HepG2 (cell line): ENCODE results near the gene B3GNT7. TPM values are rescaled to one million over a fixed set of nuclear protein-coding genes. Genes with fewer than 3 reads are reported as not detected.

Experiments
- HCFC1 ChIP-seq: fragments of 150-350 bp; IDR thresholded peaks from 2 replicates; pipeline ENCODE4 v1.6.1; 2014; ENCODE audit warnings: low read depth, low read length
- HDAC1 ChIP-seq: sonication (generic); formaldehyde crosslinking; IDR thresholded peaks from 2 replicates; pipeline ENCODE4 v1.5.1; 2020; ENCODE audit warnings: mild to moderate bottlenecking, missing genetic modification reagents
- HOXA3 ChIP-seq: sonication (generic); formaldehyde crosslinking; IDR thresholded peaks from 2 replicates; pipeline ENCODE4 v1.5.0; 2020; ENCODE audit warnings: missing genetic modification reagents
- KAT8 ChIP-seq: IDR thresholded peaks from 2 replicates; pipeline ENCODE4 v1.6.1; 2016; ENCODE audit warnings: missing genetic modification reagents, missing compliant biosample characterization
- MBD4 ChIP-seq: IDR thresholded peaks from 2 replicates; pipeline ENCODE4 v1.6.1; 2012; ENCODE audit warnings: low read length, inconsistent platforms, borderline replicate concordance
- MTF1 ChIP-seq: sonication (generic); formaldehyde crosslinking; IDR thresholded peaks from 2 replicates; pipeline ENCODE4 v1.5.0; 2020; ENCODE audit warnings: missing genetic modification reagents
- NFYC ChIP-seq: IDR thresholded peaks from 2 replicates; pipeline ENCODE4 v1.6.1; 2016; ENCODE audit warnings: missing genetic modification reagents, missing compliant biosample characterization
- PAWR ChIP-seq: sonication (generic); formaldehyde crosslinking; IDR thresholded peaks from 2 replicates; pipeline ENCODE4 v1.4.0; 2020; ENCODE audit warnings: missing genetic modification reagents, mild to moderate bottlenecking, borderline replicate concordance
- PRMT3 ChIP-seq: sonication (generic); formaldehyde crosslinking; IDR thresholded peaks from 2 replicates; pipeline ENCODE4 v1.8.1; 2022; ENCODE audit warnings: low read depth, mild to moderate bottlenecking, moderate library complexity, missing genetic modification reagents, borderline replicate concordance
- RARG ChIP-seq: sonication (generic); formaldehyde crosslinking; IDR thresholded peaks from 2 replicates; pipeline ENCODE4 v1.4.0; 2020; ENCODE audit warnings: low read depth, mild to moderate bottlenecking, missing genetic modification reagents
- SUZ12 ChIP-seq: fragments of 150-350 bp; IDR thresholded peaks from 2 replicates; pipeline ENCODE4 v1.6.1; 2014; ENCODE audit warnings: low read depth, low read length
- ZBTB7A ChIP-seq: sonication (generic); formaldehyde crosslinking; IDR thresholded peaks from 2 replicates; pipeline ENCODE4 v1.8.0; 2022; ENCODE audit warnings: mild to moderate bottlenecking, missing genetic modification reagents
- ZFP36L1 ChIP-seq: sonication (generic); formaldehyde crosslinking; IDR thresholded peaks from 2 replicates; pipeline ENCODE4 v1.8.0; 2022; ENCODE audit warnings: mild to moderate bottlenecking, missing genetic modification reagents, moderate library complexity
- ZNF143 ChIP-seq: sonication (generic); formaldehyde crosslinking; IDR thresholded peaks from 2 replicates; pipeline ENCODE4 v1.4.0; 2020; ENCODE audit warnings: missing genetic modification reagents
- ZNF883 ChIP-seq: sonication (generic); formaldehyde crosslinking; IDR thresholded peaks from 2 replicates; pipeline ENCODE4 v1.5.1; 2020; ENCODE audit warnings: mild to moderate bottlenecking, missing genetic modification reagents; ENCODE audit errors: not compliant biosample characterization
- polyA plus RNA-seq, 8 experiments: library from polyadenylated mRNA; depleted of rRNA in 3 of 8; stranded (reverse) in 7 of 8; unstranded in 1 of 8; fragments of >200 nt; fragmentation: Illumina TruSeq in 4 of 8; extraction: Trizol in 4 of 8; gene quantifications; 2 replicates each; pipeline versions ENCODE4 v1.2.1 to v1.2.3, GENCODE V29; 2011 to 2016; ENCODE audit warnings: low read depth in 4 of 8, missing spikeins in 1 of 8, mixed read lengths in 1 of 8; ENCODE audit not compliant: insufficient read depth in 1 of 8
- total RNA-seq, 5 experiments: library from RNA; depleted of rRNA; stranded (reverse); fragments of >200 nt; fragmentation: Illumina TruSeq; extraction: Trizol; gene quantifications; 2 replicates each; pipeline ENCODE4 v1.2.3, GENCODE V29; 2016; ENCODE audit warnings: low read depth in 1 of 5
- TF ChIP-seq, protein P1 (sequence below): sonication (generic); formaldehyde crosslinking; IDR thresholded peaks from 2 replicates; pipeline ENCODE4 v1.4.0; 2020; ENCODE audit warnings: low read depth, mild to moderate bottlenecking, missing genetic modification reagents
- TF ChIP-seq, protein P2 (sequence below): sonication (generic); formaldehyde crosslinking; IDR thresholded peaks from 2 replicates; pipeline ENCODE4 v1.5.0; 2020; ENCODE audit warnings: missing genetic modification reagents
- TF ChIP-seq, protein P3 (sequence below): sonication (generic); formaldehyde crosslinking; IDR thresholded peaks from 2 replicates; pipeline ENCODE4 v1.4.0; 2020; ENCODE audit warnings: missing genetic modification reagents
- TF ChIP-seq, protein P4 (sequence below): sonication (generic); formaldehyde crosslinking; IDR thresholded peaks from 2 replicates; pipeline ENCODE4 v1.4.0; 2020; ENCODE audit warnings: missing genetic modification reagents
- TF ChIP-seq, protein P5 (sequence below): IDR thresholded peaks from 2 replicates; pipeline ENCODE4 v1.4.0; 2020; ENCODE audit warnings: mild to moderate bottlenecking, missing genetic modification reagents

The B3GNT7 gene
- total and polyA plus RNA-seq, 2 of the 13 experiments (the other 11 are each of a cell fraction or from before 2014, with no cell fraction given), result 0.04 to 0.24 TPM

DNA sequence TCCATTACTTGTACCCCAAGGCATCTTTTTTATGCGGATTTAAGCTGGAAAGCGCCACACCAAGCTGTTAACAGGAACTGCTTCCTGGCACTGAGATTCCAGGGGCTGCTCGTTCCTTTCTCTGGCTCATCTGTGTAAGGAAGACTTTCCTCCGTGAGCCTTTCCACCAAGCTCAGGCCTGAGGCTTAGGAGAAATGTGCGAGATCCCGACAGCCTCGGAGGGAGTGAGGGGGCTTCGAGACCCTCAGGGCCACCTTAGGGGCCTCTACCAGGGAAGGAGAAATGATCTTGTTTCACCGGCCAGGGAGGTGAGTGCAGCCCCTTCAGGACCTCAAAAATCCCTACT is 17.1 kb downstream of the B3GNT7 start (continued):
- TF ChIP-seq ZNF143, result no peak
- TF ChIP-seq MBD4, result no peak
- TF ChIP-seq MTF1 (CRISPR knock-in tag), result no peak
- no peak for TF ChIP-seq ZNF883 (CRISPR knock-in tag)
- TF ChIP-seq PRMT3 (CRISPR knock-in tag), result no peak
- TF ChIP-seq KAT8 (CRISPR knock-in tag), result peak; percentile 15; the same call in 1 of the 2 replicates
- TF ChIP-seq, protein P1, sequence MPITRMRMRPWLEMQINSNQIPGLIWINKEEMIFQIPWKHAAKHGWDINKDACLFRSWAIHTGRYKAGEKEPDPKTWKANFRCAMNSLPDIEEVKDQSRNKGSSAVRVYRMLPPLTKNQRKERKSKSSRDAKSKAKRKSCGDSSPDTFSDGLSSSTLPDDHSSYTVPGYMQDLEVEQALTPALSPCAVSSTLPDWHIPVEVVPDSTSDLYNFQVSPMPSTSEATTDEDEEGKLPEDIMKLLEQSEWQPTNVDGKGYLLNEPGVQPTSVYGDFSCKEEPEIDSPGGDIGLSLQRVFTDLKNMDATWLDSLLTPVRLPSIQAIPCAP (CRISPR knock-in tag), result no peak
- TF ChIP-seq ZBTB7A (CRISPR knock-in tag), result no peak
- no peak for TF ChIP-seq HOXA3
- TF ChIP-seq HCFC1, result no peak
- TF ChIP-seq, protein P2, sequence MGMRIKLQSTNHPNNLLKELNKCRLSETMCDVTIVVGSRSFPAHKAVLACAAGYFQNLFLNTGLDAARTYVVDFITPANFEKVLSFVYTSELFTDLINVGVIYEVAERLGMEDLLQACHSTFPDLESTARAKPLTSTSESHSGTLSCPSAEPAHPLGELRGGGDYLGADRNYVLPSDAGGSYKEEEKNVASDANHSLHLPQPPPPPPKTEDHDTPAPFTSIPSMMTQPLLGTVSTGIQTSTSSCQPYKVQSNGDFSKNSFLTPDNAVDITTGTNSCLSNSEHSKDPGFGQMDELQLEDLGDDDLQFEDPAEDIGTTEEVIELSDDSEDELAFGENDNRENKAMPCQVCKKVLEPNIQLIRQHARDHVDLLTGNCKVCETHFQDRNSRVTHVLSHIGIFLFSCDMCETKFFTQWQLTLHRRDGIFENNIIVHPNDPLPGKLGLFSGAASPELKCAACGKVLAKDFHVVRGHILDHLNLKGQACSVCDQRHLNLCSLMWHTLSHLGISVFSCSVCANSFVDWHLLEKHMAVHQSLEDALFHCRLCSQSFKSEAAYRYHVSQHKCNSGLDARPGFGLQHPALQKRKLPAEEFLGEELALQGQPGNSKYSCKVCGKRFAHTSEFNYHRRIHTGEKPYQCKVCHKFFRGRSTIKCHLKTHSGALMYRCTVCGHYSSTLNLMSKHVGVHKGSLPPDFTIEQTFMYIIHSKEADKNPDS (CRISPR knock-in tag), result no peak
- no peak for TF ChIP-seq PAWR
- TF ChIP-seq, protein P3, sequence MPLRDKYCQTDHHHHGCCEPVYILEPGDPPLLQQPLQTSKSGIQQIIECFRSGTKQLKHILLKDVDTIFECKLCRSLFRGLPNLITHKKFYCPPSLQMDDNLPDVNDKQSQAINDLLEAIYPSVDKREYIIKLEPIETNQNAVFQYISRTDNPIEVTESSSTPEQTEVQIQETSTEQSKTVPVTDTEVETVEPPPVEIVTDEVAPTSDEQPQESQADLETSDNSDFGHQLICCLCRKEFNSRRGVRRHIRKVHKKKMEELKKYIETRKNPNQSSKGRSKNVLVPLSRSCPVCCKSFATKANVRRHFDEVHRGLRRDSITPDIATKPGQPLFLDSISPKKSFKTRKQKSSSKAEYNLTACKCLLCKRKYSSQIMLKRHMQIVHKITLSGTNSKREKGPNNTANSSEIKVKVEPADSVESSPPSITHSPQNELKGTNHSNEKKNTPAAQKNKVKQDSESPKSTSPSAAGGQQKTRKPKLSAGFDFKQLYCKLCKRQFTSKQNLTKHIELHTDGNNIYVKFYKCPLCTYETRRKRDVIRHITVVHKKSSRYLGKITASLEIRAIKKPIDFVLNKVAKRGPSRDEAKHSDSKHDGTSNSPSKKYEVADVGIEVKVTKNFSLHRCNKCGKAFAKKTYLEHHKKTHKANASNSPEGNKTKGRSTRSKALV, result 0 out of 2 replicates have a peak, but pooled peaks have one; percentile 6
- TF ChIP-seq ZFP36L1 (CRISPR knock-in tag), result no peak
- no peak for TF ChIP-seq NFYC (CRISPR knock-in tag)
- TF ChIP-seq, protein P4, sequence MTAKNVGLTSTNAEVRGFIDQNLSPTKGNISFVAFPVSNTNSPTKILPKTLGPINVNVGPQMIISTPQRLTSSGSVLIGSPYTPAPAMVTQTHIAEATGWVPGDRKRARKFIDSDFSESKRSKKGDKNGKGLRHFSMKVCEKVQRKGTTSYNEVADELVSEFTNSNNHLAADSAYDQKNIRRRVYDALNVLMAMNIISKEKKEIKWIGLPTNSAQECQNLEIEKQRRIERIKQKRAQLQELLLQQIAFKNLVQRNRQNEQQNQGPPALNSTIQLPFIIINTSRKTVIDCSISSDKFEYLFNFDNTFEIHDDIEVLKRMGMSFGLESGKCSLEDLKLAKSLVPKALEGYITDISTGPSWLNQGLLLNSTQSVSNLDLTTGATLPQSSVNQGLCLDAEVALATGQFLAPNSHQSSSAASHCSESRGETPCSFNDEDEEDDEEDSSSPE (CRISPR knock-in tag), result no peak
- TF ChIP-seq, protein P5, sequence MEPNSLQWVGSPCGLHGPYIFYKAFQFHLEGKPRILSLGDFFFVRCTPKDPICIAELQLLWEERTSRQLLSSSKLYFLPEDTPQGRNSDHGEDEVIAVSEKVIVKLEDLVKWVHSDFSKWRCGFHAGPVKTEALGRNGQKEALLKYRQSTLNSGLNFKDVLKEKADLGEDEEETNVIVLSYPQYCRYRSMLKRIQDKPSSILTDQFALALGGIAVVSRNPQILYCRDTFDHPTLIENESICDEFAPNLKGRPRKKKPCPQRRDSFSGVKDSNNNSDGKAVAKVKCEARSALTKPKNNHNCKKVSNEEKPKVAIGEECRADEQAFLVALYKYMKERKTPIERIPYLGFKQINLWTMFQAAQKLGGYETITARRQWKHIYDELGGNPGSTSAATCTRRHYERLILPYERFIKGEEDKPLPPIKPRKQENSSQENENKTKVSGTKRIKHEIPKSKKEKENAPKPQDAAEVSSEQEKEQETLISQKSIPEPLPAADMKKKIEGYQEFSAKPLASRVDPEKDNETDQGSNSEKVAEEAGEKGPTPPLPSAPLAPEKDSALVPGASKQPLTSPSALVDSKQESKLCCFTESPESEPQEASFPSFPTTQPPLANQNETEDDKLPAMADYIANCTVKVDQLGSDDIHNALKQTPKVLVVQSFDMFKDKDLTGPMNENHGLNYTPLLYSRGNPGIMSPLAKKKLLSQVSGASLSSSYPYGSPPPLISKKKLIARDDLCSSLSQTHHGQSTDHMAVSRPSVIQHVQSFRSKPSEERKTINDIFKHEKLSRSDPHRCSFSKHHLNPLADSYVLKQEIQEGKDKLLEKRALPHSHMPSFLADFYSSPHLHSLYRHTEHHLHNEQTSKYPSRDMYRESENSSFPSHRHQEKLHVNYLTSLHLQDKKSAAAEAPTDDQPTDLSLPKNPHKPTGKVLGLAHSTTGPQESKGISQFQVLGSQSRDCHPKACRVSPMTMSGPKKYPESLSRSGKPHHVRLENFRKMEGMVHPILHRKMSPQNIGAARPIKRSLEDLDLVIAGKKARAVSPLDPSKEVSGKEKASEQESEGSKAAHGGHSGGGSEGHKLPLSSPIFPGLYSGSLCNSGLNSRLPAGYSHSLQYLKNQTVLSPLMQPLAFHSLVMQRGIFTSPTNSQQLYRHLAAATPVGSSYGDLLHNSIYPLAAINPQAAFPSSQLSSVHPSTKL (CRISPR knock-in tag), result no peak
- TF ChIP-seq RARG (CRISPR knock-in tag), result no peak
- no peak for TF ChIP-seq SUZ12
- no peak; the same call in 1 of the 2 replicates for TF ChIP-seq HDAC1
